Measurements from ENCODE around the gene ARIH2.

DNA sequence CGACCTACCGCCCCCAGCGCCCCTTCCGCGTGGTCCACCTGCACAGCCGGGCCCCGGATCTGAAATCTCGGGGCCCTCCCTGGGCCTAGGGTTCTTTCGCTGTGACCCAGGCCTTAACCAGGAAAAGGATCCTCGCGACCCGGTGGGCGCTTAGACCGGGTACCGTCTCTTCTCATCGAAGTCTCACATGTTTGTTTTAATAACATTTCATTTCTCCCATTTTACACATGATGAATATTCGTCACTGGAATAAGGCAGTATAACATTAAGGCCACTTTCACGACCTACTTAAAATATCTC lies 100.0 kb downstream of the ARIH2 start:
- TF ChIP-seq, protein P1, sequence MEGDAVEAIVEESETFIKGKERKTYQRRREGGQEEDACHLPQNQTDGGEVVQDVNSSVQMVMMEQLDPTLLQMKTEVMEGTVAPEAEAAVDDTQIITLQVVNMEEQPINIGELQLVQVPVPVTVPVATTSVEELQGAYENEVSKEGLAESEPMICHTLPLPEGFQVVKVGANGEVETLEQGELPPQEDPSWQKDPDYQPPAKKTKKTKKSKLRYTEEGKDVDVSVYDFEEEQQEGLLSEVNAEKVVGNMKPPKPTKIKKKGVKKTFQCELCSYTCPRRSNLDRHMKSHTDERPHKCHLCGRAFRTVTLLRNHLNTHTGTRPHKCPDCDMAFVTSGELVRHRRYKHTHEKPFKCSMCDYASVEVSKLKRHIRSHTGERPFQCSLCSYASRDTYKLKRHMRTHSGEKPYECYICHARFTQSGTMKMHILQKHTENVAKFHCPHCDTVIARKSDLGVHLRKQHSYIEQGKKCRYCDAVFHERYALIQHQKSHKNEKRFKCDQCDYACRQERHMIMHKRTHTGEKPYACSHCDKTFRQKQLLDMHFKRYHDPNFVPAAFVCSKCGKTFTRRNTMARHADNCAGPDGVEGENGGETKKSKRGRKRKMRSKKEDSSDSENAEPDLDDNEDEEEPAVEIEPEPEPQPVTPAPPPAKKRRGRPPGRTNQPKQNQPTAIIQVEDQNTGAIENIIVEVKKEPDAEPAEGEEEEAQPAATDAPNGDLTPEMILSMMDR (IDR thresholded peaks at IDR 0.05) = no peak
- no peak for TF ChIP-seq POLR2A (IDR thresholded peaks at IDR 0.05)

Data from uterus (tissue), 2 donors.